DMS53 (cell line): ENCODE data around the gene MGST1.

Experiments
- DNase-seq: peaks from one replicate; lab custom pipeline; 2025; lab: John Stamatoyannopoulos, UW

MGST1 gene, protein sequence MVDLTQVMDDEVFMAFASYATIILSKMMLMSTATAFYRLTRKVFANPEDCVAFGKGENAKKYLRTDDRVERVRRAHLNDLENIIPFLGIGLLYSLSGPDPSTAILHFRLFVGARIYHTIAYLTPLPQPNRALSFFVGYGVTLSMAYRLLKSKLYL

DNA sequence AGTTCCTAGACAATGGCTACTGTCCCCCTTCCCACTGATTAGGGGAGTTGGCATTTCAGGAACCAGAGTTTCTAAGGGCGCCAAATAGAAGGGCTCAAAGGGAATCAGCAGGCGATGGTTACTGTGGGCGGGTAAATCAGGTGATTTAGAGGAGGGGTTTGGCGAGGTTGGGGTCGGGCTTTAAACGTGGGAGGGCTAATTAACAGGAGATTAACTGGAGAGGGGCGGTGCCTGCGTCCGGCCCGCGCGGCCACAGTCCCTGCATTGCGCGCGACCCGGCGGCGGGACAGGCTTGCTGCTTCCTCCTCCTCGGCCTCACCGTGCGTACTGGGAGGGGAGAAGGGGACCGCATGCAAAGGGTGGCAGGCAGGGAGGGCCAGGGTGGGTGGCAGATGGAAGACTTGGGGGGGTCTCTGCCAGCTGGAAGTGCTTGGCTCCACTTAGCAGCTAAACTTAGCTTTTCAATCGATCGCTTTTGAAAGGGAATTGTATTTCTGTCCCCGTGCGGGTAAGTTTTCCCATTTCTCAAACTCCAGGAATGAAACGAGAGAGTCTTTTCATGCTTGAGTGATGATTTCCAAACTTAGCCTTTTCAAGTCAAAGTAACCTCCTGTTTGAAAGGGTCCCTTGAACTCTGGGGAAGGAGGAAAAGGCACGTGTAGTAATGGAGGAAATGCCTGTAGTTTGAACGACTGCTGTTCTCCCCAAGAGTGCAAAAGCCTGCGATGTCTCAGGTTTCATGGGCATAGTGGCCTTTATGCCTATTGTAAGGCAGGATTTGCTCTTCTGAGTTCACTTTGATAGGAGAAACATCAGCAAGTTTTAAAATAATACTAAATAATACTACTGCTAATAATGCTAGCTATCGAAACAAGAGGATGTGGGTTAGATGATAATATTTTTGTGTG, at the start of gene MGST1:
MGST1 (plus strand) TSS at position 255 of the 908 bp plus-strand sequence. CDS start 6,608 bp downstream, outside the sequence.
- DNase-seq = peak; percentile 88

DNA sequence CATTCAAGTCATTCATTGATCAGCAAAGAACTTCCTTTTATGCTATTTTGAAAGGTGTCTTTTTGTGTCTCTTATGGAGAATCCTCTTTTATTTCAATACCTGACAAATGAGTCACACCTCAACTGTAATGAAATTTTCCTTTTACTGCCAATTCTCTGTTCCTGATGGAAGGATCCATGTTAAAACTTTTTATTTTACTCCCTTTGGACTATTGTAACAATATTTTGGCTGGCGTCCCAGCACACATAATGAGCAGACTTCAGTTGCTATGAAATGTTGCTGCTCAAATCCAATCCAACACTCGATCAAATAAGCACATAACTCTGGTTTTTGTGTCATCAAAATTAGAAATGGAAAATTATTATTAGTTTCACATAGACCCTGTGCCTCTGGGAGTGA, 48.0 kb upstream of the MGST1 start:
- no peak for DNase-seq

DNA sequence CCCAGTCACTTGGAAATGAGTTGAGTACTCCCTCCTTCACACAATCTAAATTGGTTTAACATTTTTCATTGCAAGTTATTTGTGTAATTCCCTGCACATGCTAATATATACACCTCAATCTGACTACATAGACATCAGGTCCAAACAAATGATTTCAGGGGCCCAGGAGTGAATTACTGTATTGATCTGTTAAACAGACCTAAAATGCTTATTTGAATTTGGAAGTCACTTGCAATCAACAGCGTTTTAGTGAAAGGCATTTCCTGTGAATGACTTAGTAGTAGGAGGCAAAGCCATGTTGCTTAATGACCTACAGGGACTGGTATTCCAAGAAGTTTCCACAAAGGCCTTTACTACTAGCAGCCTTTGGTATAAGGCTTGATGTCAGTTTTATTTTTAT, 47.3 kb upstream of the MGST1 start:
- no peak for DNase-seq

DNA sequence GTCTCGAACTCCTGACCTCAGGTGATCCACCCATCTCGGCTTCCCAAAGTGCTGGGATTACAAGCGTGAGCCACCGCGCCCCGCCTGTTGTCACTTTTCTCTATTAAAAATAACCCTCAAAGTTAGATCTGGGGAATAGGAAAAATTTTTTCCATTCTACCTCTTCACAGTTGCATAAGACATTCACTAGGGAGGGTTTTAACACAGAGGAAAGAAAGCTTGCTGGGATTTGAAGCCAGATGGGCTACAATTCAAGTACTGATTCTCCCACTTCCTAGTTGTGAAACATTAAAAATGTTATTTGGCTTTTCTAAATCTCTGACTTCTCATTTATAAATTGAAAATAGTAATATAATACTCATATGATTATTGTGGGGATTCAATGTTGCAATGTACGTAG, 46.7 kb upstream of the MGST1 start:
- no peak for DNase-seq

DNA sequence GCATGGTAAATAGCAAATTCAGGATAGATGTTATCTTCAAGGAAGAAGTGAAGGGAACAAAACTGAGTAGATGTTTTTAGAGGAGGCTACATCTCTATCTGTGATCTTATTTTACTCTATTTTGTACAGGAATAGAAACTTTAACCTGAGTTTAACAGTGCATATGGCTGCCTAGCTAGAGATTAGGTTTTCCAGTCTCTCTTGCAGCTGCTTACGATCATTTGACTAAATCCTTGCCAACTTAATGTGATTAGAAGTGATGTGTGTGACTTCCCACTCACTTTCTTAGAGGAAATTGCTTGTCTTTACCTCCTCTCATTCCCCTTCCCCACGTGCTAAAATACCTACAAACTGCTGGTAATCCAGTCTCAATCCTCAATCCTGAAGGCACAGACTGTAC, 43.5 kb upstream of the MGST1 start:
- DNase-seq = no peak

DNA sequence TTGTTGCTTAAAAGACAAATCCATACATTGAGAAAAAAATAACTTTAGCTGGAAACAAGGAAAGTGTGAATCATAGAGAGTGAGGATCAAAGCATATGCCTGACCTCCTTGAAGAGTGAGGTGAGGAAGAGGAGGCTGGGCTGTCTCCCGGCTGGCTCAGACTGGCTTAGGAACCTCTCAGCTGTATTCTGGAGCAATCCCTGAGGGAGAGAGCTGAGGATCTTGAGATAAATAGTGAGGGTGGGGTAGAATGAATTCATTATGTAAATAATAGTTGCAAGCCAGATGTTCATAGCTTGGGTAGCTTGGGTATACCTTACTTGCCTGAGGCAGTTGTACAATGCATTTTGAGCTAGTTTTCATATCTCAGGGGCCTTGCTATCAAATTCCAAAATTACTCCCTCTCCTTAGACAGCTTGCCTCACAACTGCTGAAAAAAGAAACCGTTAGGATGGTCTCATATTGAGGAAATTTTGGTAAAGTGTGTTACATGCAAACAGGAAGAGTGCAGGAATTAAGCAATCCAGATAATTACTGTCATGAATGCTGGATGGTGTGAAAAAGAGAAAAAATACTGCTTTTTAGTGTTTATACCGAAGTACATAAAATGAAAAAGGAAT, 39.5 kb upstream of the MGST1 start:
- no peak for DNase-seq

DNA sequence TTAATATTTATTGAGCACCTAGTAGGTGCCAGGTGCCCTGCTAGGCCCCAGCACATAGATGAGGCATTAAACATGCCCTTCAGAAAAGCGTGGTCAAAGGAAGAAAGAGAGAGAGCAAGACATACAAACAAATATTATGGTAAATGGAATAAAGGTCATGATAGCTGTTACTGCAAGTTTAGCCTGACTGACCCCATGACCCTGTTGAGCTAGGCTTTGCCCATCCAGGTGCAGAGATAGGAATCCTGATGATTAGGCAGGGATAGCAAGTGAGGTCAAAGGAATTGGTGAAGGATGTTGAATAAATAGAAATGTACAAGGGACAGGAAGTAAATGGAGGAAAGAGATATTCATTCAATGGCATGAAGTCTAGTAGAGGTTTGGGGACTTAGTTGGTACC, 36.5 kb upstream of the MGST1 start:
- DNase-seq = no peak

DNA sequence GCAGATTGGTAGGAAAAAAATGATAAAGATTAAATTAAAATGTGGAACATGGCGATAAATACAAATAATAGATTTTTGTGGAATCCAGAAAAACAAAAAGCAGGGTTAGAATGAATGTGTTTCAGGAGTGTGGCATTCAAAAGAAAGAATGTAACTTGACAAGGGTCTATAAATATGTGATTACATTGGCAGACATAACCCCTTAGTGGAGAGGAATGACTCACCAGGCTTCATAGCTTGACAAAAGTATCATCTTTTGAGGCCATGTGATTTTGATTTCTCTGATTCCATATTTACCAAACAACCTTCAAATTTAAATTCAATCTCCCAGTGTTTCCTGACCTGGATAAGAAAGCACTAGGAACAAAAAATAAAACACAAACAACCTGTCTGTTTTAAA, 24.4 kb upstream of the MGST1 start:
- DNase-seq = peak; percentile 75

DNA sequence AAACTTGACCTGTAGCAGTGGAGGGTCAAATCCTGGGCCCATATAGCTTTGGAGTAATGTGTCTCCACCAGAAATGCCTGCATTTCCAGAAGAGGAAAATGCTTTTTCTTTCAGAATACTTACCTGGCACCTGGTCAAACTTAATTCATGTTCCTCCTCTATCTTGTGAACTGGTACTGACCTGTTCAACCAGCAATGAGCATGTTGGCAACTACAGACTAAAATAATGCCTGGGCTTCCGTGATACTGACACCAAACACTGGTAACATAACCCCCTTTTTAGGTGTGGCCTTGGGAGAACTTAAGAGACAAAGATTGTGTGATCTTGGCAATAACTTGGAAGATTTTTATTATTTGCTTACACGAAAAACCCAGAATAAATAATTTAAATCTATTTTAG, 23.8 kb upstream of the MGST1 start:
- DNase-seq = peak; percentile 42

DNA sequence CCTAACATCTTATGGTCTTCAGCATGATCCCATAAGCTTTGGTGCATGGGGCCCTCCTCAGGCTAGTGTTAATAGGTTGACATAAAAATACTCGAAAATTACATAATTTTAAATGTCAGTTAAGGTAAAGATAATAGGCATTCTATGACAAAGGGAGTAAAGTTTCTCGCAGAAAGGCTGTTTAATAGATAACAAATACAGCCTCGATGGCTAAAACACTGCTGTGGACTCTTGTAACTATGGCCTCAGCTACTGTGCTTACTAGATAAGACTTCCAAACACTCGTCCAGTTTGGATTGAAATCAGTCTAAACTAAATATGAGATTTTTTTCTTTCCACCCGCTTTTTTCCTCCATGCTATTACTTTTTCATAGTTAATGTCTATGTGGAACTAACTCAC, 23.2 kb upstream of the MGST1 start:
- no peak for DNase-seq

DNA sequence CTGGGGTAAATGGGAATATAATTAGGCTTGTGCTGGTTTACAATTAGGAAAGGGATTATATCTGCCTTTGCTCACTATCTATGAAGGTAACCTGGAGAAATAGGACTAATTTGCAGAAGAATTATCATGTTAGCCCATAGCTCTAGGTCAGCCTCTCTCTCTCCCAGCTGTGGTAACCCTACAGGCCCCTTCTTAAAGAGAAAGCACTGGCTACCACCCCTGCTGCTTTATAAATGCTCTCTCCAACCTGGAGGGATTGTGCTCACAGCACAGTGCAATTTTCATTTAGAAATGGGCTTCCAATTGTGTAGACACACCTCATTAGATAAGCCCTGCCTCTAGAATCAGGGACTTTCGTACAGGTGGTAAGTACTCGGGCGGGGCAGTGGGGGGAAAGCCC, 22.7 kb upstream of the MGST1 start:
- DNase-seq = no peak

DNA sequence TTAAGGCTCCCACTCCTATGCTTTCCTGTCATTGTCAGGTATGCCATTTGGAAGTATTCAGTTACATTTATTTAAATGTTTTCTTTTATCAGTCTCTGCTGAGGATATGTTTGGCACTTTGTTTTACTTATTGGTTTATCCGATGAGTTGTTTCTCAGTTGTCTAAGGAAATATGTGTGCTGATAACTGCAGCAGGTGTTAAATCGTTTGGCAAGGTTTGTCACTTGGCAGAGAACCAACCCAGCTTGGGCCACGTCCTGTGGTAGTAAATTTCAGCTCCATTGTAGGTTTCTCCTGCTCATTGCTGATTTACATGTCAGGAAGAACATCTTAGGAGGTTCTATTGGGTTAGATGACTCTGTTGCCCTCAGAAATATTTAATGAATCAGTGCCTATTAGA, 22.0 kb upstream of the MGST1 start:
- peak; percentile 69 for DNase-seq

DNA sequence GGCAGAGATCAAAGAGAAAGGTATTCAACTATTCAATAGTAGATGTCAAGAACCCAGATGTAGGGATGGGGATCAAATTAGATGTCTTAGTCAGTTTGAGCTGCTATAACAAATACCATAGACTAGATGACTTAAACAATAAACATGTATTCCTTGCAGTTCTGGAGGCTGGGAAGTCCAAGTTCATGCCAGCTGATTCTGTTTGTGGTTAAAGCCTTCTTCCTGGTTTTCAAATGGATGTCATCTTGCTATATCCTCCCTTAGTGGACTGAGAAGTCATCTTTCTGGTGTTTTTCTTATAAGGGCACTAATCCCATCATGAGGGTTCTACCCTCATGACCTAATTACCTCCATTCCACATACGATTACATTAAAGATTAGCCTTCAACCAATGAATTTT, 19.5 kb upstream of the MGST1 start:
- no peak for DNase-seq

DNA sequence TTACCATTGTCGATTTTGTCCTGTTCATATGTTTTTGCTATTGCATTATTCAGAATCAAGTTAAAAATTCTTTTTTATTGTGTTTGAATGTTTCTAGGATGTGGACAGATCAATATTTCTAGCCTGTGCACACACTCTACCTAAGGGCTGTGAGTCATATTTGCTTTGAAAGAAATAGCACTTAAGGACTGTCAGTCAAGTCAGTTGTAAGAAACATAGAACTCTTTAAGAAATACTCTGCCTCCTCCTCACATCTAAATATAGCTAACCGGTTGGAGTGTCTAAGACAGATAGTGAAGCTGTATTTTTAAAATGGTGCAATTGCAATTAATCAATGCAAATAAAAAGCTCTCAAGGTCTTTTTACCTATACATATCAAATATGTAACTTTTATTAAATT, 17.9 kb upstream of the MGST1 start:
- DNase-seq = peak; percentile 88

DNA sequence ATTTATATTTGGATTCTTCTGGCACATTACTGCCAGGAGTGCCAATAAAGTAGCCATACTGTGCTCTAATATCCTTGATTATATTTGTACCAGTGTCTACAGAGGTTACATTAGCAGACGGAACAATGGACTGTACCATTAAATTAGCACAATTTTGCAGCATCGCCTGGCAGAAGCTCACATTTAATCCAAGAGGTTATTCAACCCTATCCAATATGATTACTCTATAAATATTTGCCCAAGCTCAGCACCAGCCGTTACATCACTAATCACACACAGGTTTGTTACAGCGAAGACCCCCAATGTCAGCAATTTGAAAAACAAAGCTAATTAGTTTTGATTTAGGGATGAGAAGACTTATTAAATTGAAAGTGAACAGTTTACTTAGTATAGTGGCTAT, 16.9 kb upstream of the MGST1 start:
- DNase-seq = peak; percentile 90

DNA sequence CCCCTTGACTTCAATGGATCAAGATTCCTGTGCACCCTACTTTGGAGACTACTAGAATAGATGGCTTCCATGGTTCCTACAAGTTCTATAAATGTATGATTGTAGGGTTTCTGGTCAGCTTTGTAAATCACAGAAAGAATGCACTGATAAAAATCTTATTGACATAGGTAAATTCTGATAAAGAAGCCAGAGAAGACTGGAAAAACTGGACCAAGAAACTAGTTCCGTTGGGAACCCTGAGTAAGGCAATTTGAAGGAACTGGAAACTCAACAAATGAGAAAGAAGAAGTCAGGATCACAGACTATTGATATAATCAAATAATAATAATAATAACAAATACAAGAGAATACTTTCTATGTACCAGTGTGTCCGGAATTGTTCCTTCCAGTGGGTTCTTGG, 15.4 kb upstream of the MGST1 start:
- DNase-seq = no peak

DNA sequence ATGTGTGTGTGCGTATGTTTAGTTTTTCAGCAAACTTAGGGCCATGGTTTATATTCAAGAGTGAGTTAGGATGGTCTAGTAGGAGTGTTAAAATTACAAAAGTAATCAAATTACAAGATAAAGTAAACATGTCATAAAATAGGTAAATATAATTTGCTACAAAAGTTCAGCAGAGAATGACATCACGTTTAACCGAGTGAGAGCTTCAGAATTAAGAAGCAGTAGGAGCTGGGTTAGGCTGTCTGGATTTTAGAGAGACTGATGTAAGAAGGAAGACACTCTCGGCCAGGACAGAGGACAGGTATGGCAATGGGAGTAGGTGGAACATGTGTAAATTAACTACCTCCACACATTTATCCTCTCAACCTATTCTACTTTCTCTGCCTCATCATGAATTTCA, 11.6 kb upstream of the MGST1 start:
- DNase-seq = no peak

DNA sequence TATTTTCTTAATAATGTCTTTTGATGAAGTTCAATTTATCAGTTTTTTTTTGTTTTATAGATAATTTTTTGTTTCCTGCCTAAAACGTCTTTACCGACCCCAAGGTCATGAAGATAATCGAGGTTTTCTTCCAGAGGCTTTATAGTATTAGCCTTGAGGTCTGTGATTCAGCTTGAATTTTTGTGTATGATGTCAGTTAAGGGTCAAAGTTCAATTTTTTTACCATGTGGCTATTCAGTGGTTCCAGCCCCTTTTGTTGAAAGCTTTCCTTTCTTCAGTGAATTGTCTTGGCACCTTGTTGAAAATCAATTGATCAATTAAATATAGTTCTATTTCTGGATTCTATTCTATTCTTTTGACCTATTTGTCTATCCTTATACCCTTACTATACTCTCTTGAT, 3.2 kb upstream of the MGST1 start:
- peak; percentile 51 for DNase-seq

DNA sequence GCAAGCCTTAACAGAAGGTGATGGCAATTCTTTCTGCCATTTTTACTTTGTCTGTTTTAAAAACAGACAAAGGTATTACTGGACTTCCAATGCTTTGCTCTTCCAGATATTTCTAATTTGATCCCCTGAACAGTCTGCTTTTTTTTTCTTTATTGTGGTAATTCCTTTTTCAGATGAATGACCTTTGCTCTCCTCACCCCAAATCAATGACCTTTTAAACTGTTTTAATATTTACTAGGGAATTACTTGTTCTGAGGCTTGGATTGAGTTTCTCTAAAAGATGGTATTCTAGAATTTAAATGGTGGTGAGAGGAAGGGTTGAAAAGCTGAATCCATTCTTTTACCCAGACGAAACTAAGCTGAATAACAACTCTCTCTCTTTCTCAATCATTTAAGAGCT, 2.3 kb upstream of the MGST1 start:
- DNase-seq = no peak

DNA sequence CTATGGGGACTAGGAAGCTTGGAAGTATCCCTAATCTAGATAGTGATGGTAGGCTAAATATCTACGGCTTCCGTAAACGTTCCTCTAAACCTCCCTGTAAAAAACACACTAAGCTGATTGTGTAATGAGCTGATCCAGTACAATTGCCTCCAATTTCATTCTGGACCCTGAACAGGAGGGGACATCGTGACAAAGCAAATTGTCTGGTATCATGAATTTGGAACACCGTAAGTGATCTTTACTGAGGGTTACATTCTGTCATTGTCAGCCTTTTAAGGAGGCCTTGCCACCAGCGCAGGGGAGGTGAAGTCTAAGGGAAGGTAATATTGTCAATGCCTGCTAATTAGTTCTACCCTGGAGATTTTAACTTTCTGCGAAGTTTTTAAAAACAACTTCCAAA, 487 bp upstream of the MGST1 start:
- peak; percentile 57 for DNase-seq

DNA sequence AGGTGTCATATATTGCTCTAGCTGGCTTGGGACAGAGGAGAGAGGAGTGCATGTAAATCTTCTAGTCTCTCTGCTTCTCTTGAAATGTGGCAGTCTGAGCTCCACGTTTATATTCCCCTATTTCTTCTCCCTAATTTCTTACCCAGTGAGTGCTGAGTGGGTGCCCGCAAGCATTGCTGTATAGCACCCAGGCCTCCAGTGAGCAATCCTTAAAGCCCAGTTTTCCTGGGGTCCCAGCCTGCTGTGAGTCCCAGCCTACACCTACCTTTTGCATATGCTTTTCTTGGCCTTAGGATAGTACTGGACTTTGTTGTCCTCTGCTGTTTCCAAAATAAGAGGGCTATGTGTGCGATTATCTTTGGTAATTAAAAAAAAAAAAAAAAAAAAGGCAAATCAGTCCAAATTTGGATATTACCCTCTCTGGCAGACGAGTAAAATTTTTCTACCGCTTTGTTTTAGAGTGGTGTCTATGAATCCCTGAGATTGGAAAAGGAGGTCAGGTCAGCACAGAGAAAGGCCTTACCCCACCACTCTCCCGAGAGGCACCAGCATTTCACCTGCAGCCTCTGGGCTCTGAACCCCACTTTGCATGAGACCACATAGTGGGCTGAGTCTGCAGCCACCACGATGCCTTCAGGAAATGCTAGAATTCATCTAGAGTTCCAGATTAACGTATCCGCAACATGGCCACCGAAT, 1.1 kb downstream of the MGST1 start:
- peak; percentile 50 for DNase-seq

DNA sequence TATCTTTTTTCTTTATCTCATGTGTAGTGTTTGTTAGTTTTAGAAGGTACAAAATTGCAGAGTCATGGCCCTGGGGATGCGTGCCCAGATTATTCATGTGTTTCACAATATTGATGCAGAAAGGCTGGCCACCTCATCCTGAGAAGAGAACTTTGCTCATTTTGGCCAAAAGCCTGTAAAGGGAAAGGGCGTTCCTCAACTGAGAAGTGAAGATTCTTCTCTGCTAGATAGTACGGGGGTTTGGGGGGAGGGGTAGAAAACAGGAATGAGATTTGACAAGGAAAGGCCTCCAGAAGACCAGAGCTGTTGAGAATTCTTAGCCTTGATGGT, 1.7 kb downstream of the MGST1 start:
- peak; percentile 33 for DNase-seq

DNA sequence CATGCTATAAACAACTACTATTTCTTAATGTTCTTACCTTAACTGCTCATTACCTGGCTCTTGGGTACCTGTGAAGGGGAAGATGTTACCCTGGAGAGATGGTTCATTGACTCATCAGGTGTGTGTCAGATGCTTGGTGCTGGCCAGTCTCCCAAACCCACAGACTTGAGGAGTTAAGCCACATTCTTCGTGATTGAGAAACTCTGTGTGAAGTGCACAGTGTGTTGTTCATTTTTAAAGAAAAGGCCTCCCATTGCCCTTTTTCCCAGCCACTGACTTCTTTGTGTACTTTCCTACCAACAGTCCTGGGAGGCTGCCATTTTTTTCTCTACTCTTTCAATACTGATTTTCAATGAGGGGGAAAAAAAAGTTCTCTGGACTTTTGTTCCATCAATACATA, 3.2 kb downstream of the MGST1 start:
- DNase-seq = peak; percentile 34
